GM18858 (cell line): ENCODE measurements around the gene EXD3.
"Not testable (repeated sequence)": the region's sequence is repeated elsewhere in the genome, so short reads cannot be mapped to it uniquely, and the experiment has no call there.

Source experiments
- ATAC-seq: cut with Tn5 transposase; IDR thresholded peaks from one replicate; pipeline ENCODE4 v1.9.1; 2021; ENCODE audit not compliant: unreplicated experiment

EXD3 gene

GRCh38 chr9:137348769-137349470 is 74.0 kb downstream of the EXD3 start:
- ATAC-seq: no peak

- no peak for ATAC-seq
Measured at GRCh38 chr9:137347928-137348327, 75.0 kb downstream of the EXD3 start.

- no peak for ATAC-seq
Measured at GRCh38 chr9:137342482-137342881, 80.5 kb downstream of the EXD3 start.

- ATAC-seq: no peak
Measured at GRCh38 chr9:137341227-137341626, 81.7 kb downstream of the EXD3 start.

GRCh38 chr9:137339908-137340462 is 83.0 kb downstream of the EXD3 start:
- ATAC-seq: not testable (repeated sequence)

- ATAC-seq: no peak
Measured at GRCh38 chr9:137339045-137339907, 83.7 kb downstream of the EXD3 start.

GRCh38 chr9:137336735-137337134 is 86.2 kb downstream of the EXD3 start:
- ATAC-seq: no peak

- ATAC-seq: no peak
Measured at GRCh38 chr9:137333016-137333671, 89.8 kb downstream of the EXD3 start.

GRCh38 chr9:137331929-137332328 is 91.0 kb downstream of the EXD3 start:
- ATAC-seq: no peak

- ATAC-seq: no peak
Measured at GRCh38 chr9:137330689-137331088, 92.3 kb downstream of the EXD3 start.

GRCh38 chr9:137329590-137329989 is 93.4 kb downstream of the EXD3 start:
- ATAC-seq: not testable (repeated sequence)

GRCh38 chr9:137327641-137328550 is 95.1 kb downstream of the EXD3 start:
- ATAC-seq: not testable (repeated sequence)

- ATAC-seq: no peak
Measured at GRCh38 chr9:137326445-137327065, 96.4 kb downstream of the EXD3 start.

GRCh38 chr9:137325799-137326198 is 97.2 kb downstream of the EXD3 start:
- no peak for ATAC-seq

- ATAC-seq: no peak
Measured at GRCh38 chr9:137325124-137325523, 97.8 kb downstream of the EXD3 start.

- ATAC-seq: no peak
Measured at GRCh38 chr9:137323531-137324331, 99.2 kb downstream of the EXD3 start.

- ATAC-seq: no peak
Measured at GRCh38 chr9:137321726-137322361, 101.1 kb downstream of the EXD3 start.

- no peak for ATAC-seq
Measured at GRCh38 chr9:137320555-137321384, 102.2 kb downstream of the EXD3 start.
